Lower leg skin (tissue), 4 donors: ENCODE data around the gene CCBE1. TPM values are rescaled to one million over a fixed set of nuclear protein-coding genes. Genes with fewer than 3 reads are reported as not detected.

Source experiments
- DNase-seq, 2 donors: peaks; one replicate each; pipeline ENCODE4 v3.0.0-alpha.2; 2019; ENCODE audit warnings: low spot score in 2 of 2
- H3K4me3 ChIP-seq: fragments of 200-600 bp; sonication (generic); 2 replicates; pipeline ENCODE4 v1.5.1; 2017; ENCODE audit warnings: mild to moderate bottlenecking, low read depth; ENCODE audit not compliant: poor library complexity, severe bottlenecking
- CTCF ChIP-seq, 3 donors: fragments of 450-650 bp; IDR thresholded peaks; one replicate each; pipeline ENCODE4 v1.5.1; 2016; ENCODE audit warnings: antibody characterized with exemption in 3 of 3, mild to moderate bottlenecking in 3 of 3, moderate library complexity in 2 of 3
- POLR2A ChIP-seq, 2 donors: fragments of 450-650 bp; IDR thresholded peaks; one replicate each; pipeline ENCODE4 v1.6.1; 2016 to 2017; ENCODE audit warnings: antibody characterized with exemption in 2 of 2, mild to moderate bottlenecking in 1 of 2, moderate library complexity in 1 of 2
- WGBS, 2 donors: methylation state at CpG; one replicate each; pipeline ENCODE4 v1.1.5; 2018; 5-methylcytosine and 5-hydroxymethylcytosine counted together
- intact Hi-C: fragments of 100-400 bp; cut with DNase I; formaldehyde crosslinking; loops from one replicate; pipeline ENCODE4 v1.15.0; 2023; ENCODE audit warnings: low total_unique reads
- total RNA-seq, 4 donors: library from RNA; depleted of rRNA; stranded (reverse); fragments of >200 nt; gene quantifications; one replicate each; pipeline ENCODE4 v1.1.0, GENCODE V29; 2016

The CCBE1 gene
- total RNA-seq, 4 donors from 2014 or later = 3.0 to 15.5 (median 3.2) TPM

DNA sequence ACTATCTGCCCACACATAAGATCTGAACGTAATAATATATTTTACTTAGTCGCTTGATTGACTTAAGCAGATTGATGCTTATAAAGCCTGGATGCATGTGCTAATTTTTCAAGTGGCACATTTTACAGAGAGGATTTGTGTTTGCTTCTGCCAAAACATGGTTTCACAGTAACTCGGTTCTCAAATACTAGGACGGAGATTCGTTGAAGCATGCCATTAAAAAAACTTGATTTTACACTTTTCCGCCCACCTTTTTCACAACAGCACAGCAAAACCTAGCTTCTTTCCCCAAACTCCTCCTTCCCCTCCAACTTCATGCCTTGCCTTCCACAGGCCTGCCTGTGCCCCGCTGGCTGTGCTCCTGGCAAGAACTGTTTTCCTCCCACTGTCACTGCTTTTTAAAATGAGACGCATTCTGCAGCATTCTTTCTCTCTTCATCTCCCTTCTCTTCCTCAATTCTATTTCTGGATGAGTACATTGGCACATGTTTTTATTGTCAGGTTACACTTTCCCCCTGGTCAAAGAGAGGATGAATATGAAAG lies 283.0 kb downstream of the CCBE1 start:
- no peak overlapping the region for H3K4me3 ChIP-seq
- intact Hi-C loops = no loop called here
- TF ChIP-seq POLR2A (IDR thresholded peaks at IDR 0.05) (no peak), CTCF (IDR thresholded peaks at IDR 0.05) (no peak)
- 72 to 80% methylated on average over 8 of the region's 8 CpGs for WGBS, 2 donors
- no peak for DNase-seq

- DNase-seq = peak; percentile 40 to 90
- 15 to 20% methylated on average over 13 of the region's 13 CpGs for WGBS, 2 donors
- no peak overlapping the region for H3K4me3 ChIP-seq
- intact Hi-C loops = loop anchor here (2.0 kb wide), 1 partner anchor 94 kb away; no protein-coding TSS in a partner anchor
- TF ChIP-seq CTCF (IDR thresholded peaks at IDR 0.05) (peak in 1 of 3 donors; percentile 49), POLR2A (IDR thresholded peaks at IDR 0.05) (no peak)
These were observed 294.7 kb downstream of the CCBE1 start for GRCh38 chr18:59402432-59403090.

DNA sequence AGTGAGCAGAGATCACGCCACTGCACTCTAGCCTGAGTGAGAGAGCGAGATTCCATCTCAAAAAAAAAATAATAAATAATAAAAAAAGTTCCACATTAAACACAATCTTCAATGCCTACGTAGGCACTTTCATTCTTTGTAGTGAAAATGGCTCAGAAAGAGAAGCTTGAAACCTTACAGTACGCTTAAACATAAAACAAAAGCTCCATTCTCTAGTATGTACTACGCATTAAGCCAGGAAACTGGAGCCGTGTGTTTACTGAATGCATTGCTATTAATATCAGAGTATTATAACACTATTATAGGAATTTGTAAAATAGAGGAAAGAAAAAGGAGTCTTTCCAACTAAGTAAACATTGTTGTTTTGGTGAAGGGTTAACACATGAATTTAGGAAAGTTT lies 296.8 kb downstream of the CCBE1 start:
- no peak for DNase-seq
- H3K4me3 ChIP-seq = no peak overlapping the region
- 90 to 95% methylated on average over 6 of the region's 6 CpGs for WGBS, 2 donors
- intact Hi-C loops = no loop called here
- no peak for TF ChIP-seq POLR2A (IDR thresholded peaks at IDR 0.05)
- TF ChIP-seq CTCF (IDR thresholded peaks at IDR 0.05) = no peak

- no peak overlapping the region for H3K4me3 ChIP-seq
- TF ChIP-seq CTCF (IDR thresholded peaks at IDR 0.05) (no peak), POLR2A (IDR thresholded peaks at IDR 0.05) (no peak)
- intact Hi-C loops = no loop called here
- 81 to 83% methylated on average over 10 of the region's 10 CpGs for WGBS, 2 donors
- no peak for DNase-seq
These were observed 301.7 kb downstream of the CCBE1 start for GRCh38 chr18:59395226-59396175.

GRCh38 chr18:59393381-59393780 lies 303.8 kb downstream of the CCBE1 start:
- H3K4me3 ChIP-seq = no peak overlapping the region
- no peak for DNase-seq
- TF ChIP-seq POLR2A (IDR thresholded peaks at IDR 0.05) (no peak), CTCF (IDR thresholded peaks at IDR 0.05) (no peak)
- WGBS, 2 donors = 24 to 55% methylated on average over 3 of the region's 3 CpGs
- intact Hi-C loops = no loop called here
